ENCODE measurements around the gene MYL3. TPM values are rescaled to one million over a fixed set of nuclear protein-coding genes. Genes with fewer than 3 reads are reported as not detected.

Gene MYL3
- total and polyA plus RNA-seq, 4 donors, result 1.9 to 4.1 (median 2.6) TPM

- no peaks in the 10 kb centered on the region for H3K9me3 ChIP-seq (ENCODE audit: control insufficient read depth in 4 of 4, insufficient read depth in 3 of 4, low read length in 3 of 4)
- H3K27me3 ChIP-seq (ENCODE audit: control insufficient read depth in 3 of 3, insufficient read depth in 3 of 3, low read length in 2 of 3), result no peaks in the 10 kb centered on the region
- H3K4me3 ChIP-seq, result no peak overlapping the region
- WGBS, 2 donors, result 95 to 96% methylated on average over 2 of the region's 2 CpGs
- H3K36me3 ChIP-seq (ENCODE audit: control insufficient read depth in 4 of 4, insufficient read depth in 4 of 4, low read length in 4 of 4), result no peaks in the 10 kb centered on the region
- ATAC-seq (ENCODE audit: insufficient read depth, low FRiP score) (no peak), DNase-seq (peak in 1 of 3 donors; percentile 2)
- no peak for TF ChIP-seq CTCF (IDR thresholded peaks at IDR 0.05; ENCODE audit: control extremely low read depth, extremely low read depth)
- peaks cover 0 to 31% (median 0%) of the 10 kb centered on the region in 5 donors for H3K4me1 ChIP-seq (ENCODE audit: control insufficient read depth in 5 of 5, insufficient read depth in 5 of 5, low read length in 5 of 5)
- no peak overlapping the region for H3K9ac ChIP-seq (ENCODE audit: insufficient read depth in 1 of 2, low read length in 2 of 2)
- H3K27ac ChIP-seq (ENCODE audit: low read depth in 1 of 2, low read length in 1 of 2), result no peak overlapping the region
Measured at GRCh38 chr3:46852839-46853355, 10.3 kb downstream of the MYL3 start.

- no peak overlapping the region for H3K27ac ChIP-seq (ENCODE audit: low read depth in 1 of 2, low read length in 1 of 2)
- H3K27me3 ChIP-seq (ENCODE audit: control insufficient read depth in 3 of 3, insufficient read depth in 3 of 3, low read length in 2 of 3), result no peaks in the 10 kb centered on the region
- no peak for DNase-seq
- H3K9me3 ChIP-seq (ENCODE audit: control insufficient read depth in 4 of 4, insufficient read depth in 3 of 4, low read length in 3 of 4), result no peaks in the 10 kb centered on the region
- no peak overlapping the region for H3K9ac ChIP-seq (ENCODE audit: insufficient read depth in 1 of 2, low read length in 2 of 2)
- H3K36me3 ChIP-seq (ENCODE audit: control insufficient read depth in 4 of 4, insufficient read depth in 4 of 4, low read length in 4 of 4), result no peaks in the 10 kb centered on the region
- 92% methylated on average over 9 of the region's 9 CpGs for WGBS, 2 donors
- ATAC-seq (ENCODE audit: insufficient read depth, low FRiP score), result no peak
- peaks cover 0 to 31% (median 0%) of the 10 kb centered on the region in 5 donors for H3K4me1 ChIP-seq (ENCODE audit: control insufficient read depth in 5 of 5, insufficient read depth in 5 of 5, low read length in 5 of 5)
- no peak for TF ChIP-seq CTCF (IDR thresholded peaks at IDR 0.05; ENCODE audit: control extremely low read depth, extremely low read depth)
- no peak overlapping the region for H3K4me3 ChIP-seq
Measured at GRCh38 chr3:46852334-46852720, 10.9 kb downstream of the MYL3 start.

DNA sequence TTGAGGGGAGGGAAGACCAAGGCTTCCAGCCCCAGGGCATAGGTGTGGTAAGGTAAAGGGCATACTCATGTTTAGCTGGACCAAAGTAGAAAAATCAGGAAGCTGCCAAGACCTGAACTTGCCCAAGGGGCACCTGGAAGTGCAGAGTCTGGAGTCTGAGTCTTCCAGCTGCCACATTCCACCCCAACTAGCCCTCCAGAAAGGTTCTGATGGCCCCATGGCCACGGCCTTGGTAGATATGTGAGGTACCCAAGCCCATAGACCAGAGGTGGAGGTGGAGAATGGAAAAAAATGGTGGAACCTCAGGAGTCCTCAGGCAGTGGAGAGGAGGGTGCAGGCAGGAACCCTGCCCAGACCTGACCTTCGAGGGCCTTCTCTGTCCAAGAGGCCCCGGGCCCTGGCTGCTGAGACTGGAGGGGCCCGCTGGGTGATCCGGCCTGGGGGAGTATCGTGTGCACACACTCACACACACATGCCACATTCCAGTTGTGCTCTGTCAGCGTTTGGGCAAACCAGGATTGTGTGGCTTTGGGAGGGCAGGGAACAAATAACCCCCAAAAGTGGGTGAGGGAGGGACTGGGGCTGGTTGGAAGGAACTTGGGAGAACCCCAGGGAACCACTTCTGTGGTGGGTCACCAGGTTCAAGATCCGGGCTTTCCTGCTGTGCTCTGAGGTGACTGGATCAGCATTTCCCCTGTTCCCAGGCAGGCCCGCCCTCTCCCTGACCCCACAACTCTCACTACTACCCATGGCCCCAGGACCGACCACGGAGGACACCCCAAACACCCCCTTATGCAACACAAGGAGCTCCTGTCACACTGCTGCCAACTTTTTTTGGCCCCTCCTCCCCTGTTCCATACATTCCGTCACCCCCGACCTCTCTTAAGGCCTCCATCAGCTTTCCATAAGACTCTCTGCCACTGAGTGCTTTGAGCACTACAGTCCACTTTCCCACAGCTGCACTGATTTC is 11.6 kb downstream of the MYL3 start:
- no peak overlapping the region for H3K4me3 ChIP-seq
- ATAC-seq (ENCODE audit: insufficient read depth, low FRiP score) (no peak), DNase-seq (peak; percentile 38 to 62 (median 59))
- 86 to 90% methylated on average over 12 to 13 of the region's 13 CpGs for WGBS, 2 donors
- no peaks in the 10 kb centered on the region for H3K9me3 ChIP-seq (ENCODE audit: control insufficient read depth in 4 of 4, insufficient read depth in 3 of 4, low read length in 3 of 4)
- no peaks in the 10 kb centered on the region for H3K27me3 ChIP-seq (ENCODE audit: control insufficient read depth in 3 of 3, insufficient read depth in 3 of 3, low read length in 2 of 3)
- no peak for TF ChIP-seq CTCF (IDR thresholded peaks at IDR 0.05; ENCODE audit: control extremely low read depth, extremely low read depth)
- H3K4me1 ChIP-seq (ENCODE audit: control insufficient read depth in 5 of 5, insufficient read depth in 5 of 5, low read length in 5 of 5), result peaks cover 0 to 31% (median 1%) of the 10 kb centered on the region in 5 donors
- no peaks in the 10 kb centered on the region for H3K36me3 ChIP-seq (ENCODE audit: control insufficient read depth in 4 of 4, insufficient read depth in 4 of 4, low read length in 4 of 4)
- H3K27ac ChIP-seq (ENCODE audit: low read depth in 1 of 2, low read length in 1 of 2), result peak overlapping the region in 1 of 2 donors; percentile 17
- H3K9ac ChIP-seq (ENCODE audit: insufficient read depth in 1 of 2, low read length in 2 of 2), result no peak overlapping the region
